K562 (cell line): ENCODE data around the gene GJB2. TPM values are rescaled to one million over a fixed set of nuclear protein-coding genes. Genes with fewer than 3 reads are reported as not detected.

Source experiments
- ATAC-seq: fragments of 200-7000 bp; cut with Tn5 transposase; 3 replicates; pipeline ENCODE4 v1.9.1; 2020; ENCODE audit warnings: moderate library complexity
- BruUV-seq: library from RNA; stranded (reverse); fragments of 400-500 nt; replicated peaks from 2 replicates; lab custom pipeline; 2021; lab: Mats Ljungman, UMichigan
- CTCF ChIA-PET: fragments of 300-600 bp; formaldehyde crosslinking; extraction: SDS; loops from one replicate; lab custom pipeline; 2021; ENCODE audit warnings: low intra/inter-chr PET ratio; lab: Yijun Ruan, JAX
- POLR2A ChIA-PET: fragments of 300-600, 350-650 bp; sonication (Branson Sonifier 250); formaldehyde crosslinking; extraction: SDS; loops from one replicate; lab custom pipeline; 2021; ENCODE audit warnings: antibody characterized with exemption, inconsistent platforms; lab: Yijun Ruan, JAX
- DNase-seq, 4 experiments: peaks; one replicate each; pipeline versions ENCODE4 v3.0.0 to v3.0.0-alpha.2; 2011 to 2018; ENCODE audit warnings: low spot score in 3 of 4, mixed read lengths in 3 of 4; ENCODE audit errors: extremely low read depth in 1 of 4
- FAIRE-seq: peaks from 2 replicates; lab custom pipeline; 2011; peaks lifted over from hg19 to GRCh38; lab: Jason Lieb, UNC
- H2AFZ ChIP-seq: 2 replicates; pipeline ENCODE4 v1.6.0; 2011; ENCODE audit warnings: low read depth, low read length, control low read depth, inconsistent platforms
- H3K27ac ChIP-seq: fragments of 200-600 bp; 3 replicates; pipeline ENCODE4 v1.8.0; 2011; ENCODE audit warnings: low read depth, mild to moderate bottlenecking, control low read depth, inconsistent platforms, low read length, moderate library complexity, mixed read lengths; ENCODE audit errors: extremely low read depth
- H3K27me3 ChIP-seq, 2 experiments: fragments of 300-600 bp in 1 of 2; 2 replicates in 1 of 2; 3 replicates in 1 of 2; pipeline versions ENCODE4 v1.6.0 to v1.8.0; 2011; ENCODE audit warnings: inconsistent platforms in 2 of 2, low read length in 2 of 2, mild to moderate bottlenecking in 1 of 2, mixed read lengths in 1 of 2, moderate library complexity in 1 of 2; ENCODE audit not compliant: control insufficient read depth in 2 of 2, insufficient read depth in 2 of 2
- H3K36me3 ChIP-seq: fragments of 300-600 bp; 3 replicates; pipeline ENCODE4 v1.8.0; 2011; ENCODE audit warnings: mild to moderate bottlenecking, low read length, inconsistent platforms; ENCODE audit not compliant: control insufficient read depth, insufficient read depth
- H3K4me1 ChIP-seq, 2 experiments: fragments of 200-600 bp in 1 of 2; replicated peaks in 1 of 2; 2 replicates in 1 of 2; 3 replicates in 1 of 2; pipeline versions ENCODE4 v1.5.1 to v1.8.0; 2011; ENCODE audit warnings: inconsistent platforms in 2 of 2, low read length in 2 of 2, mild to moderate bottlenecking in 1 of 2, mixed read lengths in 1 of 2, moderate library complexity in 1 of 2; ENCODE audit not compliant: control insufficient read depth in 2 of 2, insufficient read depth in 2 of 2
- H3K4me2 ChIP-seq: 2 replicates; pipeline ENCODE4 v1.6.1; 2011; ENCODE audit warnings: low read length, control low read depth, inconsistent platforms, mixed read lengths; ENCODE audit not compliant: insufficient read depth
- H3K4me3 ChIP-seq: fragments of 200-600 bp; sonication (generic), shearing (Covaris generic); 2 replicates; pipeline ENCODE4 v1.5.1; 2016; ENCODE audit warnings: control low read depth, inconsistent platforms
- H3K79me2 ChIP-seq: fragments of 200-600 bp; 3 replicates; pipeline ENCODE4 v1.8.0; 2011; ENCODE audit warnings: low read length, inconsistent platforms; ENCODE audit not compliant: control insufficient read depth, insufficient read depth
- H3K9ac ChIP-seq, 2 experiments: 2 replicates each; pipeline versions ENCODE4 v1.6.0 to v1.6.1; 2011; ENCODE audit warnings: low read depth in 2 of 2, low read length in 2 of 2, control low read depth in 1 of 2, inconsistent platforms in 1 of 2, mild to moderate bottlenecking in 1 of 2, mixed read lengths in 1 of 2; ENCODE audit not compliant: insufficient read depth in 1 of 2
- H3K9me1 ChIP-seq: one replicate; pipeline ENCODE4 v1.6.0; 2011; ENCODE audit warnings: inconsistent platforms, mild to moderate bottlenecking, low read length, moderate library complexity; ENCODE audit not compliant: control insufficient read depth, insufficient read depth
- H3K9me3 ChIP-seq: replicated peaks from 2 replicates; pipeline ENCODE4 v1.5.1; 2011; ENCODE audit warnings: low read depth, low read length, inconsistent platforms; ENCODE audit not compliant: control insufficient read depth, insufficient read depth
- H4K20me1 ChIP-seq: replicated peaks from 2 replicates; pipeline ENCODE4 v1.6.1; 2011; ENCODE audit warnings: low read length, inconsistent platforms, mixed read lengths; ENCODE audit not compliant: control insufficient read depth, insufficient read depth
- CCAR2 ChIP-seq: fragments of 200-400 bp; formaldehyde crosslinking; IDR thresholded peaks from 2 replicates; pipeline ENCODE4 v1.6.1; 2017; ENCODE audit warnings: mild to moderate bottlenecking, low read depth, low read length
- ELF4 ChIP-seq: fragments of 450-650 bp; formaldehyde crosslinking; IDR thresholded peaks from 2 replicates; pipeline ENCODE4 v1.4.0; 2022; ENCODE audit warnings: missing genetic modification characterization
- KLF13 ChIP-seq: fragments of 450-650 bp; IDR thresholded peaks from 2 replicates; pipeline ENCODE4 v1.6.1; 2016; ENCODE audit warnings: missing genetic modification characterization, low read depth, mild to moderate bottlenecking, missing compliant biosample characterization, moderate library complexity, borderline replicate concordance
- TSHZ1 ChIP-seq: fragments of 250-450 bp; sonication (Bioruptor Pico); IDR thresholded peaks from 2 replicates; pipeline ENCODE4 v1.4.0; 2020; ENCODE audit warnings: mild to moderate bottlenecking, moderate library complexity
- ZFPM2 ChIP-seq: fragments of 250-450 bp; sonication (Bioruptor Pico); IDR thresholded peaks from 2 replicates; pipeline ENCODE4 v1.5.1; 2022; ENCODE audit warnings: mild to moderate bottlenecking
- ZNF695 ChIP-seq: fragments of 450-650 bp; formaldehyde crosslinking; IDR thresholded peaks from 2 replicates; pipeline ENCODE4 v1.4.0; 2020; ENCODE audit warnings: mild to moderate bottlenecking, moderate library complexity
- ZNF764 ChIP-seq: fragments of 250-450 bp; sonication (Bioruptor Pico); IDR thresholded peaks from 2 replicates; pipeline ENCODE4 v1.4.0; 2020; ENCODE audit warnings: low read depth, mild to moderate bottlenecking, moderate library complexity
- WGBS: fragments of 100-300 bp; shearing (Covaris generic); methylation state at CpG from one replicate; pipeline ENCODE4 v1.1.6; 2016; ENCODE audit warnings: low coverage, mixed read lengths; ENCODE audit not compliant: insufficient coverage; ENCODE audit errors: missing lambda C conversion rate; 5-methylcytosine and 5-hydroxymethylcytosine counted together
- in situ Hi-C: fragments of 300-500 bp; cut with MboI; formaldehyde crosslinking; loops from 4 replicates; pipeline ENCODE4 v1.15.0; 2018; ENCODE audit warnings: inconsistent platforms, mixed read lengths
- intact Hi-C: fragments of 100-400 bp; cut with micrococcal nuclease; formaldehyde crosslinking; loops from 2 replicates; pipeline ENCODE4 v1.14.2; 2022
- polyA plus RNA-seq, 8 experiments: library from polyadenylated mRNA; depleted of rRNA in 4 of 8; stranded (reverse) in 5 of 8; unstranded in 3 of 8; fragments of >200 nt; fragmentation: Nextera tagmentation in 2 of 8; fragmentation: Illumina TruSeq in 1 of 8; extraction: Ambion mirVana in 2 of 8; extraction: Trizol in 1 of 8; gene quantifications; 2 replicates each; pipeline versions ENCODE4 v1.2.1 to v1.2.3, GENCODE V29; 2011 to 2014; ENCODE audit warnings: inconsistent platforms in 1 of 8, missing spikeins in 1 of 8
- total RNA-seq, 7 experiments: library from RNA; depleted of rRNA in 6 of 7; stranded (reverse); fragments of >200 nt in 6 of 7; fragmentation: Illumina TruSeq in 2 of 7; extraction: Trizol in 2 of 7; gene quantifications; 2 replicates each; pipeline versions ENCODE4 v1.2.1 to v1.2.3, GENCODE V29; 2011 to 2021; ENCODE audit warnings: low replicate concordance in 1 of 7

GJB2 gene
- total and polyA plus RNA-seq, 9 of the 15 experiments (the other 6 are each of a cell fraction or from before 2014, with no cell fraction given), result not detected

GRCh38 chr13:20192836-20193161, at the start of gene GJB2 (continued):
- TF ChIP-seq TSHZ1 (CRISPR knock-in tag), result no peak
- TF ChIP-seq KLF13, result no peak
- no peak for TF ChIP-seq ZFPM2 (CRISPR knock-in tag)
- TF ChIP-seq ZNF695, result no peak

- TF ChIP-seq ELF4 (CRISPR knock-in tag) (no peak), ZNF764 (CRISPR knock-in tag) (no peak), CCAR2 (no peak)
- TF ChIP-seq, all 486 proteins: peak for 0
- BruUV-seq, result no TSS peak
- peaks cover 0 to 24% of the 10 kb centered on the region in 2 experiments; a peak in 2 of 5 replicates for H3K27me3 ChIP-seq
- no peak overlapping the region for H3K4me3 ChIP-seq
- no peak overlapping the region for H3K9ac ChIP-seq
- no peaks in the 10 kb centered on the region; the same call in 1 of the 2 replicates for H4K20me1 ChIP-seq
- in situ Hi-C loops, result no loop called here
- no peak for ATAC-seq
- no peak overlapping the region for H3K4me2 ChIP-seq
- H3K36me3 ChIP-seq, result no peaks in the 10 kb centered on the region
- no peak for DNase-seq
- no peaks in the 10 kb centered on the region for H3K9me1 ChIP-seq
- ChIA-PET CTCF (no interaction called here), POLR2A (no interaction called here)
- no peaks in the 10 kb centered on the region for H3K79me2 ChIP-seq
- H3K4me1 ChIP-seq, result no peaks in the 10 kb centered on the region; a peak in 1 of 5 replicates
- H3K27ac ChIP-seq, result no peak overlapping the region
- intact Hi-C loops, result no loop called here
- WGBS, result 0% methylated on average over 2 of the region's 2 CpGs
- no peak for FAIRE-seq
- no peak overlapping the region for H2AFZ ChIP-seq
- H3K9me3 ChIP-seq, result no peaks in the 10 kb centered on the region
These were observed 48.9 kb upstream of the GJB2 start for GRCh38 chr13:20241593-20241992.
